Measurements from ENCODE around the gene INSL3.

INSL3 gene, protein sequence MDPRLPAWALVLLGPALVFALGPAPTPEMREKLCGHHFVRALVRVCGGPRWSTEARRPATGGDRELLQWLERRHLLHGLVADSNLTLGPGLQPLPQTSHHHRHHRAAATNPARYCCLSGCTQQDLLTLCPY

GRCh38 chr19:17821190-17821589 is at the start of gene INSL3:
TSS of gene INSL3 (minus strand) at chr19:17821519. CDS start at chr19:17821506, 13 bp downstream.
- no peak within 1 kb of the TSS for H3K4me3 ChIP-seq (ENCODE audit: low read length)
- H3K4me2 ChIP-seq (ENCODE audit: low read length): no peak within 1 kb of the TSS
- H3K36me3 ChIP-seq (ENCODE audit: control insufficient read depth, low read length): no peaks in the 10 kb centered on the region
- H3K27me3 ChIP-seq (ENCODE audit: control insufficient read depth, low read length): no peaks in the 10 kb centered on the region
- no peaks in the 10 kb centered on the region for H3F3A ChIP-seq (ENCODE audit: control insufficient read depth, insufficient read depth)
- no peaks in the 10 kb centered on the region for H3K9me2 ChIP-seq (replicated peaks; ENCODE audit: control insufficient read depth, low read length)
- H3K27ac ChIP-seq (ENCODE audit: low read depth, low read length): no peak within 1 kb of the TSS
- H3K4me1 ChIP-seq (ENCODE audit: control insufficient read depth, low read length): no peaks in the 10 kb centered on the region
- TF ChIP-seq EZH2phosphoT487 (IDR thresholded peaks at IDR 0.05; ENCODE audit: borderline replicate concordance, low read length): no peak
- no peak for TF ChIP-seq CTCF (IDR thresholded peaks at IDR 0.05; ENCODE audit: low read depth, low read length, poor library complexity, severe bottlenecking)
- no peaks in the 10 kb centered on the region for H4K20me1 ChIP-seq (ENCODE audit: control insufficient read depth, insufficient read depth, low read depth, low read length)
- no peaks in the 10 kb centered on the region for H3K9me3 ChIP-seq (ENCODE audit: control insufficient read depth, insufficient read depth, low read length)
- H3K79me2 ChIP-seq (ENCODE audit: control insufficient read depth, low read length): no peaks in the 10 kb centered on the region

DNA sequence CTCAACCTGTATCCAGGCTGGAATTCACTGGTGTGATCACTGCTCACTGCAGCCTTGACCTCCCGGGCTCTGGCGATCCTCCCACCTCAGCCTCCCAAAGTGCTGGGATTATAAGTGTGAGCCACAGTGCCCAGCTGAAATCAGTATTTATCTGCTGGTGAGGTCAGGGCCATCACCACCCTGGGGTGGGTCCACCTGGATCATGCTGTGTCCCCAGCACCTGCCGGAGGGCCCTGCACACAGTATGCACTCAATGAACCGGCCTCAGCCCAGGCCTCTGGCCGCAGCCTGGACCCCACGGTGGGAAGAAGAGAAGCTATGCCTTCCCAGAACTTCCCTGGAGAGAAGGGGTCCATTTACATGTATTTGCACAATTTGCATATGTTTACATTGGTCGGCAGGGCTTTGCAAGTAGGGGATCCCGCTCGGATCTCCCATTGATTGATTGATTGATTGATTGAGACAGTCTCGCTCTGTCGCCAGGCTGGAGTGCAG is 47.8 kb upstream of the INSL3 start:
- Histone ChIP-seq H3K4me2 (ENCODE audit: low read length) (no peak overlapping the region), H3K9me2 (replicated peaks; ENCODE audit: control insufficient read depth, low read length) (no peaks in the 10 kb centered on the region), H3K27me3 (ENCODE audit: control insufficient read depth, low read length) (peaks cover 20% of the 10 kb centered on the region), H3K9me3 (ENCODE audit: control insufficient read depth, insufficient read depth, low read length) (no peaks in the 10 kb centered on the region), H3K36me3 (ENCODE audit: control insufficient read depth, low read length) (peaks cover 5% of the 10 kb centered on the region), H3K27ac (ENCODE audit: low read depth, low read length) (no peak overlapping the region), H3F3A (ENCODE audit: control insufficient read depth, insufficient read depth) (peaks cover 15% of the 10 kb centered on the region), H4K20me1 (ENCODE audit: control insufficient read depth, insufficient read depth, low read depth, low read length) (no peaks in the 10 kb centered on the region), H3K4me1 (ENCODE audit: control insufficient read depth, low read length) (peaks cover 20% of the 10 kb centered on the region), H3K79me2 (ENCODE audit: control insufficient read depth, low read length) (no peaks in the 10 kb centered on the region), H3K4me3 (ENCODE audit: low read length) (no peak overlapping the region)
- TF ChIP-seq EZH2phosphoT487 (IDR thresholded peaks at IDR 0.05; ENCODE audit: borderline replicate concordance, low read length) (no peak), CTCF (IDR thresholded peaks at IDR 0.05; ENCODE audit: low read depth, low read length, poor library complexity, severe bottlenecking) (no peak)

DNA sequence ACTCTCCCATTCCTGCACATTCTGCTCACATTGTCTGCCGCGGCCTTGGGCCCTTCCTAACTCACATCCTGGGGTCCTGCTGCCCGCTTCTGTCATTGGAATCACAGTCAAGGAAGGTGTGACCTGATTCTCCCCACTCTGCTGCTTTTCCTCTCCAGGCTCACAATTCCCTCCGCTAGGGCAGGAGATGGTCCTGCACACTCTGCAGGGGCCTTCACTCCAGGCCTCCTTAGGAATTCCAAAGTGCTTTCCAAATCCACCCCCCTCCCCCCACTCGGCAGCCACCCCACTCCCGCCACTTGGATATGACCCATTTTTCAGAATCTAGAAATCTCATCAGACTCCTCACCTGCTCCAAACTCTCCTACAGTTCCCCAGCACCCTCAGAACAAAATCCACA is 47.4 kb upstream of the INSL3 start:
- Histone ChIP-seq H3K9me2 (replicated peaks; ENCODE audit: control insufficient read depth, low read length) (no peaks in the 10 kb centered on the region), H3K4me3 (ENCODE audit: low read length) (no peak overlapping the region), H3K4me2 (ENCODE audit: low read length) (no peak overlapping the region), H3F3A (ENCODE audit: control insufficient read depth, insufficient read depth) (peaks cover 20% of the 10 kb centered on the region), H3K36me3 (ENCODE audit: control insufficient read depth, low read length) (peaks cover 10% of the 10 kb centered on the region), H3K27ac (ENCODE audit: low read depth, low read length) (no peak overlapping the region), H4K20me1 (ENCODE audit: control insufficient read depth, insufficient read depth, low read depth, low read length) (no peaks in the 10 kb centered on the region), H3K4me1 (ENCODE audit: control insufficient read depth, low read length) (peaks cover 17% of the 10 kb centered on the region), H3K79me2 (ENCODE audit: control insufficient read depth, low read length) (no peaks in the 10 kb centered on the region), H3K9me3 (ENCODE audit: control insufficient read depth, insufficient read depth, low read length) (no peaks in the 10 kb centered on the region), H3K27me3 (ENCODE audit: control insufficient read depth, low read length) (peaks cover 20% of the 10 kb centered on the region)
- no peak for TF ChIP-seq CTCF (IDR thresholded peaks at IDR 0.05; ENCODE audit: low read depth, low read length, poor library complexity, severe bottlenecking)
